HepG2 (cell line): Measurements from ENCODE around the gene CHADL.

Source experiments
- CTCF ChIP-seq: sonication (generic); formaldehyde crosslinking; IDR thresholded peaks from 2 replicates; pipeline ENCODE4 v1.5.0; 2020; ENCODE audit warnings: mild to moderate bottlenecking, missing genetic modification reagents, moderate library complexity
- MLLT10 ChIP-seq: sonication (generic); formaldehyde crosslinking; IDR thresholded peaks from 2 replicates; pipeline ENCODE4 v1.4.0; 2020; ENCODE audit warnings: missing genetic modification reagents
- MYC ChIP-seq: sonication (generic); formaldehyde crosslinking; IDR thresholded peaks from 2 replicates; pipeline ENCODE4 v1.9.0; 2021; ENCODE audit warnings: missing genetic modification reagents, borderline replicate concordance

- TF ChIP-seq MLLT10 (CRISPR knock-in tag): no peak
- TF ChIP-seq CTCF (CRISPR knock-in tag): peak; percentile 38
- TF ChIP-seq MYC (CRISPR knock-in tag): no peak
Measured at GRCh38 chr22:41245917-41246499, 5.3 kb upstream of the CHADL start.
